Stimulated activated CD8-positive, alpha-beta memory T cell treated with anti-CD3 and anti-CD28 coated beads, Interleukin-4, amount 100 ng/mL, for 1 hour (primary cell): ENCODE results near the gene ILKAP.

Experiments used
- DNase-seq, 2 donors: peaks; one replicate each; pipeline ENCODE4 v3.0.0-alpha.2; 2020; ENCODE audit warnings: low read depth in 2 of 2, low spot score in 1 of 2

The ILKAP gene

GRCh38 chr2:238152771-238153688 lies 50.5 kb downstream of the ILKAP start:
- no peak for DNase-seq

- DNase-seq: no peak
Observed at GRCh38 chr2:238151628-238152235, 51.8 kb downstream of the ILKAP start.

GRCh38 chr2:238151205-238151604 lies 52.3 kb downstream of the ILKAP start:
- DNase-seq: no peak

- no peak for DNase-seq
Observed at GRCh38 chr2:238150686-238151085, 52.8 kb downstream of the ILKAP start.

GRCh38 chr2:238149841-238150572 lies 53.5 kb downstream of the ILKAP start:
- DNase-seq: no peak

- no peak for DNase-seq
Observed at GRCh38 chr2:238148981-238149380, 54.5 kb downstream of the ILKAP start.

- no peak for DNase-seq
Observed at GRCh38 chr2:238146884-238147544, 56.5 kb downstream of the ILKAP start.

GRCh38 chr2:238145851-238146250 lies 57.6 kb downstream of the ILKAP start:
- DNase-seq: no peak

GRCh38 chr2:238145046-238145445 lies 58.4 kb downstream of the ILKAP start:
- DNase-seq: no peak

GRCh38 chr2:238144262-238144661 lies 59.2 kb downstream of the ILKAP start:
- DNase-seq: no peak

GRCh38 chr2:238143239-238143951 lies 60.1 kb downstream of the ILKAP start:
- DNase-seq: no peak

GRCh38 chr2:238142382-238143205 lies 60.9 kb downstream of the ILKAP start:
- no peak for DNase-seq

GRCh38 chr2:238141541-238142318 lies 61.8 kb downstream of the ILKAP start:
- no peak for DNase-seq

- DNase-seq: no peak
Observed at GRCh38 chr2:238140721-238141540, 62.6 kb downstream of the ILKAP start.

GRCh38 chr2:238140040-238140439 lies 63.5 kb downstream of the ILKAP start:
- DNase-seq: no peak

GRCh38 chr2:238139196-238140039 lies 64.1 kb downstream of the ILKAP start:
- no peak for DNase-seq
